Kidney glomerular epithelial cell (primary cell): ENCODE results near the gene CMTM5.

Source experiments
- DNase-seq: peaks from one replicate; lab custom pipeline; 2025; lab: John Stamatoyannopoulos, UW

Gene CMTM5

DNA sequence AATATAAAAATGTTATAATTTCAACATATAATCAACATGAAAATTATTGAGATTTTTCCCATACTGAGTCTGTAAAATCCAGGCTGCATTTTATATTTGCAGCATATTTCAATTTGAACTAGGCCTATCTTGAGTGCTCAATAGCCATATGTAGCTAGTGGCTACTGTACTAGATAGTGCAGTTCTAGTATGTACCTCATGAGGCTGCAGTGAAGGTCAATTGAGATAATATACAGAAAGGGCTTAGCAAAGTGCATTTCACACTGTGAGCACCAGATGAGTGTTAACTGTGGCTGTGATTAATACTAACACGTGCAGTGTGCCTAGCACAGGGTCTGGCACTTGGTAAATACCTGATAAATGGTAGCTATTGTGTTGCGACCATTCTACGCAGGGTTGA, 18.8 kb upstream of the CMTM5 start:
- no peak for DNase-seq

DNA sequence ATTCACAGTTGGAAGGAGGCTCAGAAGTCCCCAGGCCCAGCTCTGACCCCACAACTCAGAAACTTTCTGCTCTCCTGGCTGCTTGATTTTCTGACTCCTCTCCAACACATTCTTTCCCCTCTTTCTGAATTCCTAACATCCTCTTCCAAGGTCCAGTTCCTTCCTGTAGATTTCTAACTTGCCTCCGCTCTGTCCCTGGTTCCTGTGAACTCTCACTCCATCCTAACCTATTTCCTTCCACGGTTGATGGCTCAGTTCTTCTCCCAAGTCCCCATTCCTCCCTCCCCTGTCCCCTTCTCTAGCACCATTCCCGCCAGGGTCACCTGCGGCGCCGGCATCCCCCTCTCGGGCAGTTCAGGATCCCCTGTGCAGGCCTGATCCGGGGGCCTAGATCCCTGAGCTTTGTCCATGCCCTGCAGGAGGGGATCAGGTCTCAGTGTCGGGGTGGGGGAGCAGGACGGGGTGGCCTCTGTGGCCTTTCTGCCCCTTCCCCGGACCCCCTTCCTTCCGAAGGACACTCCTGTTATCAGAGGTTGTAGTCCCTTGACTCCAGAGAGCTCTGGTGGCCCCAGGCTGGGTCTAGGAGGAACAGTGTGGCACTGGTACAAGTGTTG, 18.2 kb upstream of the CMTM5 start:
- DNase-seq, result no peak

- DNase-seq, result no peak
Measured at GRCh38 chr14:23359167-23359626, 17.6 kb upstream of the CMTM5 start.

DNA sequence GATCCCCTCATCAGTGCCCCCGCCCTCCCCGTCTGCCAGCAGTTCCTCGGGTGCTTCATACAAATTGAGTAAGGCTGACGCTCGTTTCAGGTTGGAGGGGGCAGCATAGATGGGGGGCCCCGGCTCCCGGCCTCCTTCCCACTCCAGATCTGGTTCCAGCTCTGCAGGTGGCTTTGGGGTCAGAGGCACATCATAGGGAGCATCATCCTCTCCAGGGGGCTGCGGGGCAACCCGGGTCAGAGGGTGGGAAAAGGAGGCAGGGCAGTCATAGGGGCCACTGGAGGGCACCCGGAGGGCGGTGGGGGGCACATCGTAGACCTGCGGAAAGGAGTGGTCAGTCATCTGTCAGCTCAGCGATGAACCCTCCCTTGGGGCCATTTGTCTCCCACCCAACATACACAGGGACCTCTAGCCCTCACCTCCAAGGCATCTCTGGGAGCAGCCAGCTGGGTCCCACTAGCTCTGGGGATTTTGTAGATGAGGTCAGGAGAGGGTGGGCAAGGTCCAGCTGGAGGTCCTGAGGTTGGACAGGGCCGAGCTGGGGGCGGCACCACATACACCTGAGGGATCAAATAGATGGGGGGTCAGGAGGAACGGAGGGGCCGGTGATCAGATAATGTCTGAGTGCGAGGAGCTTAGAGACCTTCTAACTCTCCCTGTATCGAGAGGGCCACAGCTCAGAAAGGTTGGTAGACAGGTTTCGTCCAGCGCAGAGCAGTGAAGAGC, 17.0 kb upstream of the CMTM5 start:
- DNase-seq, result no peak

DNA sequence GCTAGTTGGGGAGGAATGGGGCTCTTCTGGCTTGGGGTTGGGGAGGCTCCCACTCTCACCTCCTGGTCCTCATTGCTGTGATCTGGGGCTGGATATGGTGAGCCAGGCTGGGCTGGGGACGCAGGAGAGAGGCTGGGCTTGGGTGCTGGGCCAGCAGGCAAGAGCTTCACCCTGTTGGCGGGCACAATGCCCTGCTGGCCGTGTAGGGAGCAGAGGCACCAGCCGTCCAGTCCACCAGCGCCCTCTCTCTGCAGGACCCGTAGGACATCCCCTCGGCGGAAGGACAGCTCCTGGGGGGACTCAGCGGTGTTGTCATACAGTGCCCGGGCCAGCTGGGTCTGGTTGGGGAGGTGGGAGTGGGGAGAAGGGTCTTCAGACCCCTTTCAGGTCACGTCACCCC, 16.4 kb upstream of the CMTM5 start:
- no peak for DNase-seq

GRCh38 chr14:23361320-23361719, 15.5 kb upstream of the CMTM5 start:
- no peak for DNase-seq

- no peak for DNase-seq
Measured at GRCh38 chr14:23361763-23362162, 15.1 kb upstream of the CMTM5 start.

GRCh38 chr14:23362200-23362599, 14.6 kb upstream of the CMTM5 start:
- no peak for DNase-seq

DNA sequence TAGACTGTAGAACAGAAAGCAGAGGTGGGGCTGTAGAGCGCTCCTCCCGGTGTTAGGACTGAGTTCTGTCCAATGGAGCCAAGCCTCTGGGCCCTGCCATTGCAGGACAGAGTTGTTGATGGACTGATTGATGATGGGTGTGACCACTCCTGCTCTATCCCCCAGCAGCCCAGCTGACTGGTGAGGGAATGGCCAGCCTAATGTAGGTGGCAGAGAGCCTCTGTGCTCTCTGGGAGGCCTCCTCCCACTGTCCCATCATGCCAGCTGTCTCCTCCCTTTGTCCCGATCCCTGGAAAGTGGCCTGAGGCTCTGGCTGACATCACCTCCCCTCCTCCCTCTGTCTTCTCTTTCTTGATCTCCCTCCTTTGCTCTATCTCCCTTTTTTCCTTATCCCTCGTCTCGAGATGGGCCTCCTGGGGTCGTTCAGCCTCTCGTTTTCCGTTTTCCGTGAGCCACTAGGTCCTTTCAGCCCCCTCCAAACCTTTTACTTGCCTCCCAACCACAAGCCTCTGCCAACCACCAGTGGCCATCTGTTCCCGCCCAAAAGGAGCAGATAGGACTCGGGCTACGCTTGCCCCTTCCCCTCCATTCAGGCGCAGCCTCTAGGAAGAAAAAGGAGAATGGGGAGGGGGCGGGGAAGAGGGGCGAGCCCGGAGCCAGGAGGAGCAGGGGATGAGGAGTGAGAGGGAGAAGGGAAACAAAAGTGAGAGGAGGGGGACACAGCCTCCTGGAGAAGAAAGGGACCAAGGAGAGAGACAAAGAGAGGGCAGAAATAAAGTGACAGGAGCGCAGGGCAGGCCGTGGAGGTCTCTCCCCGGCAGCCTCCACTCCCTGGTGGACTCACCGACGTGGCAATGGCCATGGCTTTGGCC, 12.4 kb upstream of the CMTM5 start:
- no peak for DNase-seq

DNA sequence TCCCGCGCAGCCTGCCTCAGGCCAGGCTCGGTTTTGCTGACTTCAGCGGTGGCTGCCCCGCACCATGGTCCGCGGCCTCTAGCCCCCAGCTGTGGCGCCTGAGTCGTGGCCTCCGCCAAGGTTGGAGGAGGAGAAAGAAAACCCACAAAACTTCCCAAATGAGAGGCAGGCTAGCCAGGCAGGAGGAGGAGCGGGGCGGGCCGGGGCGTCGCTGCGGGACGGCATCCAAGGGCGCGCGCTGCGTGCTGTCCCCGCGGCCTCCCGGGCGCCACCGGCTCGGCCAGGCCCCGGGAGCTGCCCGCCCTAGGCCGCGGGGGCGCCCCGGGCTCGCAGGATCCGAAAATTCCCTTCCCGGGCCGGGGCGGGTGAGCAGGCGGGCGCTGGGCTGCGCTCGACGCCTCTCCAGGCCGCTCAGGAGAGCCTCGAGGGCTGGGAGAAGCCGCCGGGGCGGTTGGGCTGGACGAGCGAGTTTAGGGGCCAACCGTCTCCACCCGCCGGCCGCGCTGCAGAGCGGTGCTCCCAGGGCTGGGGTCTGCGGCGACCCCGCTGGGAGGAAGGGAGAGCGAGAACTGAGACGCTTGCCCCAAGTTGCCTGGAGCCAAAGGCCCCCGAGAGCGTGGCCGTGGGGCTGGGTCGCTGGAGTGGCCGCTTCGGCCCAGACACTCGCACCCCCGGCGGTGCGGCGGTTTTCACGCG, 11.7 kb upstream of the CMTM5 start, which contains the start of gene EFS:
Gene EFS, minus strand, starts transcription at position 137 of the 696 bp plus-strand sequence. CDS start 147 bp downstream, outside the sequence.
- no peak for DNase-seq

GRCh38 chr14:23365732-23366425, 11.0 kb upstream of the CMTM5 start:
- DNase-seq, result no peak

DNA sequence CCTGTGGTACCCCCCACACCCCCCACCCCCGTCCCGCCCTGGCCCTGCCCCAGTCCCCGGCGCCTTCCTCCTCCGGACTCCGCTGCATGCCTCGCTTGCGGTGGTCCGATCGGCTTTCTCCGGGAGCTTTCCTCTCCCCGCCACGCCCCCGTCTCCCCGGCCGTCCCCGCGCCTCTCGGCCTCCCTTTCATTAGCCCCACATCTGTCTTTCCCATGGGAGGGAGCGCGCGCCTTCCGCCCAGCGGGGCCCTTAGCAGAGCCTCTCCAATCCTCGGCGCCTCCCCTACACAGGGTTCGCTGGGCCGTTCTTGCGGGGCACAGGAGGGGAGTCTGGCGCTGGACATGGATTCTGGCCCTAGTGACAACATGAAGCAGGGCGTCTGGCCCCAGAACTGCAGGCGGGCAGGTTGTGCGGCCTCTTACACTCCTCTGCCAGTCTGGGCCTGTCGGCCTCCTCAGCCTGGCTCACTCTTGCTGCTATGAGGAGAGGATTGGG, 10.4 kb upstream of the CMTM5 start:
- no peak for DNase-seq

DNA sequence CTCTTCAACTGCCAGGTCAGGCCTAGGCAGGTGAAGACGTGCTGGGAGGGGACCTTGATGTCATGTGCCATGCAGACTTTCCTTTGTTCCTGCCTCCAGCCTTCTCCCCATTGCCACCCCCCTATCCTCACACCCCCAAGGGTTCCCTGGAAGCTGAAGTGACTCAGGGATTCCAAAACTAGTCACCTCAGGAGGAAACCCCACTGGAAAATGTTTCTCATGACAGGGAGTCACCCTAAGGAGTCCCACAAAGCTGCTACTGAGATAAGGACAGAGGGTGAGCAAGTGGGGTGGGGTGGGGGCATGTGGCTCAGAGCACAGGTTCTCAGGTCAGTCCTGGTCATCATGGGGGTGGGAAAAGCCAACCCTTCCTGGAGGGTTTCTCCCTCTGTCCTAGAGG, 6.6 kb upstream of the CMTM5 start:
- DNase-seq, result no peak

GRCh38 chr14:23371865-23372264, 5.0 kb upstream of the CMTM5 start:
- DNase-seq, result no peak

GRCh38 chr14:23372509-23372908, 4.3 kb upstream of the CMTM5 start, which contains the start of gene IL25:
Gene IL25, plus strand, starts transcription at chr14:23372809.
- no peak for DNase-seq

- no peak for DNase-seq
Measured at GRCh38 chr14:23373041-23373440, 3.8 kb upstream of the CMTM5 start.

DNA sequence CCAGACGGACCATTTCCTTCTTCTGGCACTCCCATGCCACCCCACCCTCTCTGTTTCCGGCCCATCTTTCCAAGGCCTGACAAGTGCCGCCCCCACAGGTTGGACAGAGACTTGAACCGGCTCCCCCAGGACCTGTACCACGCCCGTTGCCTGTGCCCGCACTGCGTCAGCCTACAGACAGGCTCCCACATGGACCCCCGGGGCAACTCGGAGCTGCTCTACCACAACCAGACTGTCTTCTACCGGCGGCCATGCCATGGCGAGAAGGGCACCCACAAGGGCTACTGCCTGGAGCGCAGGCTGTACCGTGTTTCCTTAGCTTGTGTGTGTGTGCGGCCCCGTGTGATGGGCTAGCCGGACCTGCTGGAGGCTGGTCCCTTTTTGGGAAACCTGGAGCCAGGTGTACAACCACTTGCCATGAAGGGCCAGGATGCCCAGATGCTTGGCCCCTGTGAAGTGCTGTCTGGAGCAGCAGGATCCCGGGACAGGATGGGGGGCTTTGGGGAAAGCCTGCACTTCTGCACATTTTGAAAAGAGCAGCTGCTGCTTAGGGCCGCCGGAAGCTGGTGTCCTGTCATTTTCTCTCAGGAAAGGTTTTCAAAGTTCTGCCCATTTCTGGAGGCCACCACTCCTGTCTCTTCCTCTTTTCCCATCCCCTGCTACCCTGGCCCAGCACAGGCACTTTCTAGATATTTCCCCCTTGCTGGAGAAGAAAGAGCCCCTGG, 1.2 kb upstream of the CMTM5 start:
- DNase-seq, result no peak

DNA sequence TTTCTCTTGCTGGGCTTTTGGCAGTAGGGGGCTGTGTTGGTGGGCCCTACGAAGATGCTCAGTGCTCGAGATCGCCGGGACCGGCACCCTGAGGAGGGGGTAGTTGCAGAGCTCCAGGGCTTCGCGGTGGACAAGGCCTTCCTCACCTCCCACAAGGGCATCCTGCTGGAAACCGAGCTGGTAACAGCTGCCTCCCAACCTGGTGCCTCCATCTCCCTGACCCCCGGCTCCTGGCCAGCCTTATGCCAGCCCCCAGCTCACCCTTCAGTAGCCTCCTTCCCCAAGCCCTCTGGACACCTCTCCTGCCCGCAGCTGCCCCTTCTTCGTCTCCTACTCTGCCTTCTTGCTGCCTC, 328 bp downstream of the CMTM5 start:
- no peak for DNase-seq

- no peak for DNase-seq
Measured at GRCh38 chr14:23377573-23378563, 1.0 kb downstream of the CMTM5 start.
